ENCODE data around the gene GMPR. TPM values are rescaled to one million over a fixed set of nuclear protein-coding genes. Genes with fewer than 3 reads are reported as not detected.

Gene GMPR
- total RNA-seq, 4 donors from 2014 or later = 14.0 to 21.8 (median 15.8) TPM

DNA sequence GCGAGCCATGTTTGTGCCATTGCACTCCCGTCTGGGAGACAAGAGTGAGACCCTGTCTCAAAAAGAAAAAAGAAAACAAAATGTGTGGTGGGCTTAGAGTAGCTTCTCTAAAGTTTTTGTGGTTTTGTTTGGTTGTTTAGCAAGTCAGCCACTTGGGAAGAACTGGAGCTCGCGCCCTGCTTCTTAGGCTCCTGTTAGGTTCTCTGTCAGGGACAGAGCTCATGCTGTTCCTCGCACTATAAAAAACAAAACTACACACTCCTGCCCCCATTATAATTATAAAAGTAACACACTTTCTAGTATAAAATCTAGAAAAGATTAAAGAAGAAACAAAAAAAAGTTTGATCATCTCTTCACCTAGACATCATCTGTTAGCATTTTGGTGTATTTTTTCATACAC, 33.0 kb downstream of the GMPR start:
- Histone ChIP-seq H3K4me1 (peaks cover 0 to 10% (median 0%) of the 10 kb centered on the region in 4 donors), H3K27ac (no peak overlapping the region)
- 95 to 99% methylated on average over 5 of the region's 5 CpGs for WGBS, 2 donors

DNA sequence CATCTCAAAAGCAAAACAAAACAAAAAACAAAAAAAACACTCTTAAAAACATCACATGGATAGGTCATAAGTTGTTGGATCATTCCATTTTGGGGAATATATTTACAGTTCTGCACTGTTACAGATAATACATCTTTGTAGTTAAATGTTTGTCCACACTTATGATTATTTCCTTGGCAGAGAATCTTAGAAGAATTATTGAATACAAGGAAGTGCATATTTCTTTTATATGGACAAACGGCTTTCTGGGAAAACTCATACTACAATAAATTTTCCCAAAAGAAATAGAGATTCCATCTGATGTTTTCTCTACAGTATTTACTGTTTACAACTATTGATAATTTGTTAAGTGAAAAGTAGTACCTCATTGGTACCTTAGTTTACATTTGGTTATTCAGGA, 33.8 kb downstream of the GMPR start:
- DNase-seq (ENCODE audit: low spot score in 2 of 2) = no peak
- H3K9me3 ChIP-seq = no peaks in the 10 kb centered on the region
- WGBS, 2 donors = 36 to 42% methylated on average over 1 of the region's 1 CpG
- H3K27ac ChIP-seq = no peak overlapping the region
- TF ChIP-seq EP300 (IDR thresholded peaks at IDR 0.05) = no peak
- TF ChIP-seq POLR2A (IDR thresholded peaks at IDR 0.05) = no peak
- TF ChIP-seq, protein P1, sequence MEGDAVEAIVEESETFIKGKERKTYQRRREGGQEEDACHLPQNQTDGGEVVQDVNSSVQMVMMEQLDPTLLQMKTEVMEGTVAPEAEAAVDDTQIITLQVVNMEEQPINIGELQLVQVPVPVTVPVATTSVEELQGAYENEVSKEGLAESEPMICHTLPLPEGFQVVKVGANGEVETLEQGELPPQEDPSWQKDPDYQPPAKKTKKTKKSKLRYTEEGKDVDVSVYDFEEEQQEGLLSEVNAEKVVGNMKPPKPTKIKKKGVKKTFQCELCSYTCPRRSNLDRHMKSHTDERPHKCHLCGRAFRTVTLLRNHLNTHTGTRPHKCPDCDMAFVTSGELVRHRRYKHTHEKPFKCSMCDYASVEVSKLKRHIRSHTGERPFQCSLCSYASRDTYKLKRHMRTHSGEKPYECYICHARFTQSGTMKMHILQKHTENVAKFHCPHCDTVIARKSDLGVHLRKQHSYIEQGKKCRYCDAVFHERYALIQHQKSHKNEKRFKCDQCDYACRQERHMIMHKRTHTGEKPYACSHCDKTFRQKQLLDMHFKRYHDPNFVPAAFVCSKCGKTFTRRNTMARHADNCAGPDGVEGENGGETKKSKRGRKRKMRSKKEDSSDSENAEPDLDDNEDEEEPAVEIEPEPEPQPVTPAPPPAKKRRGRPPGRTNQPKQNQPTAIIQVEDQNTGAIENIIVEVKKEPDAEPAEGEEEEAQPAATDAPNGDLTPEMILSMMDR (IDR thresholded peaks at IDR 0.05) = no peak
- no peak overlapping the region for H3K4me3 ChIP-seq
- no peaks in the 10 kb centered on the region for H3K27me3 ChIP-seq
- H3K4me1 ChIP-seq = peaks cover 0 to 17% (median 2%) of the 10 kb centered on the region in 4 donors
- H3K36me3 ChIP-seq = no peaks in the 10 kb centered on the region

More for the DNA sequence above, 33.0 kb downstream of the GMPR start:
- TF ChIP-seq EP300 (IDR thresholded peaks at IDR 0.05) = no peak
- TF ChIP-seq, protein P1 (IDR thresholded peaks at IDR 0.05) = no peak
- TF ChIP-seq POLR2A (IDR thresholded peaks at IDR 0.05) = no peak
- no peak for DNase-seq (ENCODE audit: low spot score in 2 of 2)
- no peaks in the 10 kb centered on the region for H3K27me3 ChIP-seq
- no peaks in the 10 kb centered on the region for H3K9me3 ChIP-seq
- H3K4me3 ChIP-seq = no peak overlapping the region
- H3K36me3 ChIP-seq = no peaks in the 10 kb centered on the region

GRCh38 chr6:16273256-16273655, 34.9 kb downstream of the GMPR start:
- 7 to 30% methylated on average over 1 of the region's 1 CpG for WGBS, 2 donors
- DNase-seq (ENCODE audit: low spot score in 2 of 2) = no peak
- H3K4me3 ChIP-seq = no peak overlapping the region
- H3K36me3 ChIP-seq = peaks cover 0 to 1% (median 0%) of the 10 kb centered on the region in 3 donors
- H3K27me3 ChIP-seq = no peaks in the 10 kb centered on the region
- no peak for TF ChIP-seq POLR2A (IDR thresholded peaks at IDR 0.05)
- TF ChIP-seq EP300 (IDR thresholded peaks at IDR 0.05) = no peak
- TF ChIP-seq, protein P1 (IDR thresholded peaks at IDR 0.05) = no peak
- no peak overlapping the region for H3K27ac ChIP-seq
- no peaks in the 10 kb centered on the region for H3K9me3 ChIP-seq
- H3K4me1 ChIP-seq = peaks cover 0 to 27% (median 5%) of the 10 kb centered on the region in 4 donors

- 64 to 71% methylated on average over 4 of the region's 4 CpGs for WGBS, 2 donors
- peaks cover 0 to 13% (median 0%) of the 10 kb centered on the region in 3 donors for H3K36me3 ChIP-seq
- no peak overlapping the region for H3K4me3 ChIP-seq
- no peaks in the 10 kb centered on the region for H3K9me3 ChIP-seq
- no peaks in the 10 kb centered on the region for H3K27me3 ChIP-seq
- H3K4me1 ChIP-seq = peaks cover 0 to 29% (median 5%) of the 10 kb centered on the region in 4 donors
- TF ChIP-seq POLR2A (IDR thresholded peaks at IDR 0.05) = no peak
- TF ChIP-seq EP300 (IDR thresholded peaks at IDR 0.05) = no peak
- TF ChIP-seq, protein P1 (IDR thresholded peaks at IDR 0.05) = no peak
- no peak overlapping the region for H3K27ac ChIP-seq
- DNase-seq (ENCODE audit: low spot score in 2 of 2) = no peak
Observed at GRCh38 chr6:16274483-16274882, 36.1 kb downstream of the GMPR start.

GRCh38 chr6:16274885-16275589, 36.6 kb downstream of the GMPR start:
- DNase-seq (ENCODE audit: low spot score in 2 of 2) = no peak
- TF ChIP-seq POLR2A (IDR thresholded peaks at IDR 0.05) = no peak
- TF ChIP-seq, protein P1 (IDR thresholded peaks at IDR 0.05) = no peak
- TF ChIP-seq EP300 (IDR thresholded peaks at IDR 0.05) = no peak
- H3K4me3 ChIP-seq = no peak overlapping the region
- H3K4me1 ChIP-seq = peaks cover 0 to 29% (median 5%) of the 10 kb centered on the region in 4 donors
- H3K27me3 ChIP-seq = no peaks in the 10 kb centered on the region
- H3K36me3 ChIP-seq = peaks cover 0 to 14% (median 0%) of the 10 kb centered on the region in 3 donors
- no peak overlapping the region for H3K27ac ChIP-seq
- 90 to 91% methylated on average over 10 of the region's 10 CpGs for WGBS, 2 donors
- no peaks in the 10 kb centered on the region for H3K9me3 ChIP-seq
